ENCODE results near the gene G6PC3.

Gene G6PC3

DNA sequence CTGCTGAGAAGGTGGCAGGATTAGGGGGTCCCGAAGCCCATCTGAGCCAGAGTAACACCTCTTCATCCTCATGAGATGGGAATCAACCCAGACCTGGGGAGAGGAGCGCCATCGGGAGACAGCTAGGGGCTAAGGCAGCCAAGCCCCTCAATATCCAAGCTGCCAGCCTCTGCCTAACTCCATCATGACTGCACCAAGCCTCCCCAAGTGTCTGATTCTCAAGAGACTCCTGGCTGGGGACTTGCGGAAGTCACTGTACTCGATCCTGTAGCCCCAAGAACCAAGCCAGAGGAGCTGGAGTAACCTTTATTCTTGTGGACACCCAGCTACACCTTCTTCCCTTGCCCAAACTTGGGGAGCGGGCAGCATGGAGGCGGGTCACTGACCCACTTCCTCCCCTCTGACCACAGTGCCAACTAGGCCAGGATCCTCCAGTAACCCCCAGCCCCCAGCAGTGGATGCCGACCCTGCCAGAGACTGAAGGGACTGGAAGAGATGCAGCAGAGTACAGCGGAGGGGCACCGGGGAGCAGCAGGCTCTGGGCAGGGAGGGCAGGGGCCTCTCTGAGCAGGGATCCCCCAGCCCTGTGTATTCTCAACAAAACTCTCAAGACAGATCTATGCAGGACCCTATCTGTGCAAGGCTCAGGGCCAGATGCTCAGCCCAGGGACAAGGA, 39.6 kb downstream of the G6PC3 start:
- Histone ChIP-seq H3K4me3 (ENCODE audit: low read length) (no peak overlapping the region), H3K4me1 (ENCODE audit: insufficient read depth, low read length) (peaks cover 15% of the 10 kb centered on the region), H2AFZ (ENCODE audit: low read depth, low read length) (no peak overlapping the region), H3K27me3 (ENCODE audit: insufficient read depth, low read length) (no peaks in the 10 kb centered on the region), H3K9me3 (ENCODE audit: low read length) (no peaks in the 10 kb centered on the region), H3K36me3 (ENCODE audit: insufficient read depth, low read length) (peaks cover 10% of the 10 kb centered on the region)

DNA sequence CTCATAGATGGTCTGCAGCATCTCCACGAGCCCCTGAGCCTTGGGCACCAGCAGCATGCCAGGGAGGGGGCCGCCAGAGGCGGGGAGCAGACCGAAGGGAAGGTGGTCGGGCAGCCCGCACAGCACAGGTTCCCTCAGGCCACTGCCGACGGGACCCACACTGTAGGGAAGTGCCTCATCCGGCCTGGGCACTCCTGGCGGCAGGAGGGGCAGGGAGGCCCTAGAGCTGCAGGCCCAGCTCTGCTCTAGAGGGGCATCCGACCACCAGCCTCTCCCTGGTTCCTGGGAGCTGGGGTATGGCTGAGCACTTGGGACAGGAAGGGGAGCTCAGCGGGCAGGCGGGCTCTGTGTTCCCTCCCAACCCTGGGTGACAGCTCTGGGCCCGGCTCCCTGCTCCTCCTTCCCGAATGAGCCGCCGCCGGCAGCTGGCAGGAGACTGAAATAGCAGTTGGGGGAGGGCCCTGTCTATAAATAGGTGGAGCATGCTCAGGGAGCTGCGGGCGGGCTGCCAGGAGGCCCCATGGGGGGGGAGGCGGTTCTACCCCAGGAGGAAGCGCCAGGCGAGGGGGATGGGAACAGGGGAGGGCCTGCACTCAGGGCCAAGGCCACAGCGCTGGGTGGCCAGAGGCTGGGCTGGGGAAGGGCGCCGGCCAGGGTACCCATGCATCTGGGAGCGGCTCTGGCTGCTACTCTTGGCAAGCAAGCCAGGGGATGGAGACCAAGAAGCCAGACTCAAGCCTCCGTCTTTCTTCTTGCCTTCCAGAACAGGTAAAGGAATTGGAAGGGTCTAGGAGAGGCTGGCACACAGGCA, 40.5 kb downstream of the G6PC3 start:
- H3K4me1 ChIP-seq (ENCODE audit: insufficient read depth, low read length) = peaks cover 15% of the 10 kb centered on the region
- H3K9me3 ChIP-seq (ENCODE audit: low read length) = no peaks in the 10 kb centered on the region

DNA sequence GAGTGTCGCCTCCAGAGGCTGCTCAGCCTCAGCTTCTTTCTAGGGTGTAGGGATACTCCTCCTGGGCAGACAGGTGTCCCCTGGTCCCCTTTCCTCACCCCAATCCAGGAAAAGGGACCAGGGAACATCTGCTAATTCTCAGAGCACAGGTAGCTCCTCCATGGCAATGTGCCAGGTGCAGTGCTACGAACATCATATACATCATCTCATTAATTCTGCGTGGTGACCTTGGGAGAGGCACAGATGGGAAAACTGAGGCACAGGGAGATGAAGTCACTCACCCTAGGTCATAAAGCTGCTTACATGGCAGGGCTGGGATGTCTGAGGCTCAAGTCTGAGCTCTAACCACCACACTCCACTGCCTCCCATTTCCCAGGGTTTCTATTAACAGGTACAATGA, 41.2 kb downstream of the G6PC3 start:
- Histone ChIP-seq H3K27me3 (ENCODE audit: insufficient read depth, low read length) (no peaks in the 10 kb centered on the region), H3K9me3 (ENCODE audit: low read length) (no peaks in the 10 kb centered on the region), H3K36me3 (ENCODE audit: insufficient read depth, low read length) (peaks cover 18% of the 10 kb centered on the region), H3K4me3 (ENCODE audit: low read length) (no peak overlapping the region), H2AFZ (ENCODE audit: low read depth, low read length) (no peak overlapping the region), H3K4me1 (ENCODE audit: insufficient read depth, low read length) (peaks cover 15% of the 10 kb centered on the region)

More for the DNA sequence above, 40.5 kb downstream of the G6PC3 start:
- H3K27me3 ChIP-seq (ENCODE audit: insufficient read depth, low read length) = no peaks in the 10 kb centered on the region
- no peak overlapping the region for H3K4me3 ChIP-seq (ENCODE audit: low read length)
- H2AFZ ChIP-seq (ENCODE audit: low read depth, low read length) = no peak overlapping the region
- H3K36me3 ChIP-seq (ENCODE audit: insufficient read depth, low read length) = peaks cover 12% of the 10 kb centered on the region

DNA sequence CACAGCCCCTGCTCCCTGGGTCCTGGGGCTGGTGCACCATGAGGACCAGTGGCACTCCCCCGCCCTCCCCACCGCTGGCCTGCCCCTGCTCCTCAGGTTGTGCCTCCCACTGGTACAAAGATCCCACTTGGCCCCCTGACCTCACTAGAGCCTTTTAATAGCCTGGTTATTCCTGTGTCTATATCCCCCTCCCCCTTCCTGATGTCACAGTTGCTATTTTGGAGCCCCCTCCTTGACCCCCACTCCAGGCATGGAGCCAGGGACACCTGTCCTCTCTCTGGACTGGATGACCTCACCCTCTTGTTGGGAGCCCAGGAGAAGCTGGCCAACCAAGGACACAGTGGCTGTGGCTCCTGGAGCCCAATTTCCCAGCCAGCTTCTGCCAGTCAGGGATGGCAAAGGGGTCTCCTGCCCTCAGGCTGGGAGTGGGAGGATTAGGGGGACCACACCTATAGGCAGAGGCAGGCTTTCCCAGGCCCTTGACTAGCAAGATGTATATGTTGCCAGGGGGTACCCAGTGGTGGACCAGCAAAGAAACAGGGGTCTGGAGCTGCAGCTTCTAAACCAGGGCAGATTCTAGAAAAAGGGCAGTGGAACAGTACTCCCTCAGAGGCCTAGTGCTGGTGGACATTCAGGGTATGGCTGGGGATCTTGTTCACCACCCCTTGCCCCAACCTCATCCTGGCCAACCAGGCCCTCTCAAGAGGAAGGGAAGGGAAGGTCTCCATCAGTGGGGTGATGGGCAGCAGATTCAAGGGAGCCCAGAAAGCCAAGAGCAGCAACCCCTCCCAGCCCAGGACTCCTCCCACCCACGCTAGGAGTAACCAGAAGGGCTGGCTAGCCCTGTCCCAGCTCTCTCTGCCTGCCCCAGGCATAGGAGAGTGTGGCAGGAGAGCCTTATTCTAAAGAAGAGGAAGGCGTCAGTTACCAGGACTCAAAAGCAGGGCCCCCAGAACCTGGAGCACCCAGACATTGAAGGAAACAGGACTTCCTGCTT, 42.0 kb downstream of the G6PC3 start:
- Histone ChIP-seq H3K9me3 (ENCODE audit: low read length) (no peaks in the 10 kb centered on the region), H3K4me1 (ENCODE audit: insufficient read depth, low read length) (peaks cover 15% of the 10 kb centered on the region), H3K27me3 (ENCODE audit: insufficient read depth, low read length) (no peaks in the 10 kb centered on the region), H2AFZ (ENCODE audit: low read depth, low read length) (no peak overlapping the region), H3K36me3 (ENCODE audit: insufficient read depth, low read length) (peaks cover 25% of the 10 kb centered on the region), H3K4me3 (ENCODE audit: low read length) (no peak overlapping the region)

DNA sequence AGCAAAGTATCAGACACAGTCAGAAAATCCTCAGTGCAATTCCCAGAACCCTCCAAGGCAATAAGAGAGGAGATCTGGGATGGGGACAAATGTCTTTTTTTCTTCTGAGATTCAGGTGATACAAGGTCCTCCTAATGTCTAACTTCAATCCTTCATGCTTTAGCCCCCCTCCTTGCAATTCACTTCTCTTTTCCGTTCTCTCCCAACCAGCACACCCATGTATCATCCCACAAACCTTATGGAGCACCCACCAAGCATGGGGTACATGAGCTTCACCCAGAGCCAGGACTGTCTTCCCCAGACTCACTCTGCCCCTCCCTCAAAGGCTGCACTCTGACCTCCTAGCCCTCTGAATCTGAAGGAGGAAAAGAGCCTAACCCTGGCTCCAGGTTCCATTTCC, 42.8 kb downstream of the G6PC3 start:
- Histone ChIP-seq H3K4me3 (ENCODE audit: low read length) (no peak overlapping the region), H3K4me1 (ENCODE audit: insufficient read depth, low read length) (peaks cover 15% of the 10 kb centered on the region), H3K27me3 (ENCODE audit: insufficient read depth, low read length) (no peaks in the 10 kb centered on the region), H2AFZ (ENCODE audit: low read depth, low read length) (no peak overlapping the region), H3K9me3 (ENCODE audit: low read length) (no peaks in the 10 kb centered on the region), H3K36me3 (ENCODE audit: insufficient read depth, low read length) (peaks cover 25% of the 10 kb centered on the region)

DNA sequence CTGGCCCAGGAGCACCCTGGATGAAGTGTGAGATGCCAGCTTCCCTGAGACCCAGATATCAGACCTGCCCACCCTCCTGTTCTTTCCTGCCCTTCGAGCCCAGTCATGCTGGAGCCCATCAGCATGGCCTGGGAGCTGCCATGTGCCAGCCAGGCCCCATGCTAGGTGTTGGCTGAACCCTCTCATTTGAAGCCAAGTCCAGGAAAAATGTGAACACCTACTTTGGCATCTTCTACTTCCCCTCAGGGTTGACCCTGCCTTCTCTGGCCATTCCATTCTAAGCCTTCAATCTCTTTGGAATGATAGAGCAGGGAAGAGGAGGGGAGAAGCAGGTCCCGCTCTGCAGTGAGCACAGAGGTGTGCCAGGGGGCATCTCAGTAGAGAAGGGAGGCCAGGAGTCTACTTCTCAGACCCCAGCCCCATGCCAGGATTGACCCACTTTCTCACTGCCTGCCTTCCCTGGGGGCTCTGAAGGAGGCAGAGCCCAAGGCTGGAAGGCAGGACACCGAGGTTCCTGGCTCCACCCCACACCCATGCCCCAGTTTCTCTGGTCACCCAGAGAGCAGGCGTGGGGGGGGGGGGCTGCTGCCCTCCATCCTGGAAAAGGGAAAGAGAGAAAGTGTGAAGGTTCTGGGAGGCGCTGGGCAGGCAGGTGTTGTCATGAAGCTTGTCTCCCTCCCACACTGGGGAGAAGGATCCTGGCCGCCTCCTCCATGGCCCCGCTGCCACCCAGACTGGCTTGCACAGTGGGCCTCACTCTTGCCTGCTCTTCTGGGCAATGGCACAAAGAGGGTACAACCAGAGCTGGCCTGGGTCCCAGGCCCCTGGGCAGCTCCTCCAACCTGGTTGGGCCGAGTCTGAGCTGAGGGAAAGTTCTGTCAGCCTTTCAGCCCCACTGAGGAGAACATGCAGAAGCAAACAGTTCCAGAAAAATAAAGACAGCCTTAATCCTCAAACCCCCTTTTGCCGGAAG, 43.6 kb downstream of the G6PC3 start:
- no peaks in the 10 kb centered on the region for H3K27me3 ChIP-seq (ENCODE audit: insufficient read depth, low read length)
- peaks cover 15% of the 10 kb centered on the region for H3K4me1 ChIP-seq (ENCODE audit: insufficient read depth, low read length)
- H3K36me3 ChIP-seq (ENCODE audit: insufficient read depth, low read length) = peaks cover 25% of the 10 kb centered on the region
- no peak overlapping the region for H2AFZ ChIP-seq (ENCODE audit: low read depth, low read length)
- no peaks in the 10 kb centered on the region for H3K9me3 ChIP-seq (ENCODE audit: low read length)
- H3K4me3 ChIP-seq (ENCODE audit: low read length) = no peak overlapping the region

DNA sequence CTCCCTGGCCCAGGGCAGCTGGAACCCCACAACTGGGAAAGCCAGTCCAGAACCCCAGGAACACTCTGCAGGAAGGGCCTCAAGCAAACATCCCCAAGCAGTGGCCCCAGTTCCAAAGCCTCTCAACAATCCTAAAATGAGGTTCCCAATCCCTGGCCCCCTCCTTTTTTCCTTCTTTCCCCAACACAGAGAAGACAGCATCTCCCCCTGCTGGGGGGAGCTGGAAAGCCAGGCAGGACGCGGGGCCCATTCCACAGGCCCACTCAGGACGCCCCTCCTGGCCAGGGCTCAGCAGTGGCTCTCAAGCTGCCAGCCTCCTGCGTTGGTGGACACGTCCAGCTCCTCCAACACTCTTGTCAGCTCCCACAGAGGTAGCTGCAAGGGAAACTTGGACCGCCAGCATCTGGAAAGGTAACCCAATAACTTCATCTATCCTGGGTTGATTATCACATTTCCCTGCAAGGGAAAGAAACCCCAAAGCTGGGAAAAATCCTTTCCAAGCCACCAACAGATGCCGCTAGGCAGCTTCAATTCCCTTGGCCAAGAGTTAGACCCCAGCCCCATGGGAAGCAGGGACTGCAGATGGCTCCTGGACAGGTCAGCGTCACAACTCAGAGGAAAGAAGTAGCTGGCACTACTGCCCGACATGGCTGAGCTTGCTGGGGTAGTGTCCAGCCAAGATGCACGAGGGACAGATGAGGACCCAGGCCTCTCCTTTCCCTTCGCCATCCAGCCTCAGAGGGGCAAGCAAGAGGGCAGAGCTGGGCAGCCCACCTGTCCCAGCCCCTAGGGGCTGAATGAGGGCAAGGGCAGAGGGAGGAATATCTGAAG, 45.3 kb downstream of the G6PC3 start:
- no peaks in the 10 kb centered on the region for H3K27me3 ChIP-seq (ENCODE audit: insufficient read depth, low read length)
- H3K36me3 ChIP-seq (ENCODE audit: insufficient read depth, low read length) = peaks cover 18% of the 10 kb centered on the region
- peaks cover 14% of the 10 kb centered on the region for H3K4me1 ChIP-seq (ENCODE audit: insufficient read depth, low read length)
- no peak overlapping the region for H2AFZ ChIP-seq (ENCODE audit: low read depth, low read length)
- H3K9me3 ChIP-seq (ENCODE audit: low read length) = no peaks in the 10 kb centered on the region
- no peak overlapping the region for H3K4me3 ChIP-seq (ENCODE audit: low read length)

DNA sequence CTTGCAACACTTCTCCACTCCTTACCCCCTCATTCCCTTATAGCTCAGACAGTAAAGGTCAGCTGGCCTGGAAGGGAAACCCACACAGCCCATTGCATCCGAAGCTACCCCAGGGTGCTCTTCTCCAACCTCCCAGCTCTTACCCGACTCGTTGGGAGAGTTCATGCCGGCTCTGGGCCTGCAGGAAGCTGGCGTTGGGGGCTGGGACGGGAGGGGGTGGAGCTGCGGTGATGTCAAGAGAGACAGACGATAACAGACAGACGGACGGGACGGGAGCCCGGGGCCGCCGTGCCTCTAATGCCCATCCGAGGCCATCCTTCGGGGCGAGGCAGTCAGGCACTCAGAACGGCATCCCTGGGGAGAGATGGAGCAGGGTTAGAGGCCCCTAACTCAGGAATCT, 46.8 kb downstream of the G6PC3 start:
- peaks cover 18% of the 10 kb centered on the region for H3K36me3 ChIP-seq (ENCODE audit: insufficient read depth, low read length)
- H3K4me3 ChIP-seq (ENCODE audit: low read length) = no peak overlapping the region
- no peak overlapping the region for H2AFZ ChIP-seq (ENCODE audit: low read depth, low read length)
- H3K4me1 ChIP-seq (ENCODE audit: insufficient read depth, low read length) = peaks cover 18% of the 10 kb centered on the region
- no peaks in the 10 kb centered on the region for H3K27me3 ChIP-seq (ENCODE audit: insufficient read depth, low read length)
- no peaks in the 10 kb centered on the region for H3K9me3 ChIP-seq (ENCODE audit: low read length)

DNA sequence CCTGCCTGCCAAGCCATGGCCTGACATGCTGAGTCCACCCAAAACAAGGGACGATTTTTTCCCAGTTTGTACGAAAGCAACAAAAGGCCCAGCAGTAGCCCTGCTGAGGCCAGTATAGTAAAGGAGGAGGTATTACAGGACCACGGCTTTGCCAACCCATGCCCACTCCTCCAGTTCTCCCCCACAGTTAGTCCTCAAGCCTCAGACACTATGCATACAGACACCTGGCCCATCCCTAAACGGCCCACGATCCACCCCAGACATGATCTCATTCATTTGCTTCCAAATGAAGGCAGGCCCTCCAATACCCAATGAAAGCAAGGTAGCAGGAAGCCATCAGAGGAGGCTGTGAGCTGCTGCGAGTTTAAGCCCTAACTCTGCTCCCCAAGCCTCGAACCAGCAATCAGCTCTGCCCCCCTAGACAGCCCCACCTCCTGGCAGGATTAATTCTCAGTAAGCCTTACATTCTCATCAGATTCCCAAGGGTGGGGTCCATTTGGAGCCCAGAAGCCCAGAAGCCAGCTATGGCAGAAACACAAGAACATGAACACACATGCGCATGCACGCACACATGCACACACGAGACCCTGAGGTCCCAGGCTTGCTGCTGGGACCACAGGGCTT, 48.0 kb downstream of the G6PC3 start:
- H2AFZ ChIP-seq (ENCODE audit: low read depth, low read length) = no peak overlapping the region
- no peak overlapping the region for H3K4me3 ChIP-seq (ENCODE audit: low read length)

DNA sequence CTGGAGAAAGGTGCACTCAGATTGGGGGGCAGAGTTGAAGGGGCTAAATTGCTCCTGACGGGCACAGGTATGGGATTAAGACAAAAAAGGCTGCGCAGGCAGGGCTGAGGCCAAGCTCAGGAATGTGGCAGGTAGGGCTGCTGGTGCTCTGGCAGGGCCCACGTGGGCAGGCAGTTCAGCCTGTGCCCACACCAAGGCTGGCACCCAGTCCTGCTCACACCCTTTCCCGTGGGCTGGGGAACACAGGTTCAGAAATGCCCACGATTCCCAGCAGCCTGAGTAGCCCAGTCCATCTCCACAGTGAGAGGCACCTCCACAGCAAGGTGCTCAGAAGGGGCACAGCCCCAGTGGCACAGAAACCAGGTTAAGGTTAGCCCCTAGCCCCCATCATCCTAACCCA, 48.5 kb downstream of the G6PC3 start:
- Histone ChIP-seq H3K36me3 (ENCODE audit: insufficient read depth, low read length) (peaks cover 18% of the 10 kb centered on the region), H3K9me3 (ENCODE audit: low read length) (no peaks in the 10 kb centered on the region), H3K4me3 (ENCODE audit: low read length) (no peak overlapping the region), H3K27me3 (ENCODE audit: insufficient read depth, low read length) (no peaks in the 10 kb centered on the region), H2AFZ (ENCODE audit: low read depth, low read length) (no peak overlapping the region), H3K4me1 (ENCODE audit: insufficient read depth, low read length) (peaks cover 25% of the 10 kb centered on the region)

More for the DNA sequence above, 48.0 kb downstream of the G6PC3 start:
- Histone ChIP-seq H3K36me3 (ENCODE audit: insufficient read depth, low read length) (peaks cover 18% of the 10 kb centered on the region), H3K9me3 (ENCODE audit: low read length) (no peaks in the 10 kb centered on the region), H3K4me1 (ENCODE audit: insufficient read depth, low read length) (peaks cover 24% of the 10 kb centered on the region), H3K27me3 (ENCODE audit: insufficient read depth, low read length) (no peaks in the 10 kb centered on the region)

DNA sequence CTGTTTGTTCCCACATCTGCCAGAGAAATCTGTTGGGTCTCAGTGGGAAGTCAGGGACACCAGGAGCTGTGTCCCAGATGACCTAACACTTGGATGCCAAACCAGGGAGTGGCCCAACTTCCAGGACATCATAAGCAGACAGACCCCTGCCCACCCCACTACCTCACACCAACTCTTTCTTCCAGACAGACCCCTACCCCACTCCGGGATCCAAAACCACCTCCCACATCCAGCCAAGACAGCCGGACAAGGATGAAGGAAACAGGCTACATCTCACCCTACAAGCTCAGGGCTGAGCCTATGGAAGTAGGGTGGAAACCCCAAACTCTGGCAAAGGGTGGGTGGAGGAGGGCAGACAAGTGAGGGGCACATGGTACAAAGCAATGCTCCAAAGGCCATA, 49.3 kb downstream of the G6PC3 start:
- Histone ChIP-seq H3K9me3 (ENCODE audit: low read length) (no peaks in the 10 kb centered on the region), H2AFZ (ENCODE audit: low read depth, low read length) (no peak overlapping the region), H3K4me3 (ENCODE audit: low read length) (no peak overlapping the region), H3K36me3 (ENCODE audit: insufficient read depth, low read length) (peaks cover 18% of the 10 kb centered on the region), H3K27me3 (ENCODE audit: insufficient read depth, low read length) (no peaks in the 10 kb centered on the region), H3K4me1 (ENCODE audit: insufficient read depth, low read length) (peaks cover 28% of the 10 kb centered on the region)

Measured in neuron (in vitro differentiated cells).